Right lobe of liver (tissue), 4 donors: ENCODE results near the gene ELF2.

Experiments used
- POLR2A ChIP-seq: fragments of 450-650 bp; IDR thresholded peaks from one replicate; pipeline ENCODE4 v1.6.1; 2017; ENCODE audit warnings: antibody characterized with exemption, mild to moderate bottlenecking
- TF ChIP-seq, protein P1 (sequence below), 4 donors: fragments of 200-600 bp in 3 of 4; fragments of 450-650 bp in 1 of 4; IDR thresholded peaks; one replicate each; pipeline versions ENCODE4 v1.5.1 to v1.8.0; 2016 to 2022; ENCODE audit warnings: antibody characterized with exemption in 4 of 4, mild to moderate bottlenecking in 2 of 4
- donor health status: DM: no; HTN: no; CAD: no.
- donor health status: DM: no; HTN: no; CAD: no.
- donor health status: DM: no; HTN: yes; CAD: no.

DNA sequence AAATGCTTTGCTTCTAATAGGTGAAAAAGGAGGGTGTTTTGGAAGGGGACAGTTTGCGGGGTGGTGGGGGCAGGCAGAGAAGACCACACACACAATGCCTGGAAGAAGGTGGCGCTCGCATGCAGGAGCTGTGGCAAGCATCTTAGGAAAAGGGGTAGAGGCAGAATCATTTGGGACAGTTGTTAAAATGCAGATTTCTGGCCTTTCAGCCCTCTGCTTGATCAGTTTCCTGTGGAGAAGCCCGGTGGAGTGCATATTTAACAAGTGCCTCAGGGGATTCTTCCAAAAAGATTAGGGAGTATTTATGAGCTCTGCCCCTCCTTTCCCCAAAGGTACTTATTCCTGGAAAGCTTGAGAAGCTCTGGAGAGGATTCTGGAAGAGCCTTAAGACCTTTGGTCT is 156.6 kb downstream of the ELF2 start:
- TF ChIP-seq, protein P1, sequence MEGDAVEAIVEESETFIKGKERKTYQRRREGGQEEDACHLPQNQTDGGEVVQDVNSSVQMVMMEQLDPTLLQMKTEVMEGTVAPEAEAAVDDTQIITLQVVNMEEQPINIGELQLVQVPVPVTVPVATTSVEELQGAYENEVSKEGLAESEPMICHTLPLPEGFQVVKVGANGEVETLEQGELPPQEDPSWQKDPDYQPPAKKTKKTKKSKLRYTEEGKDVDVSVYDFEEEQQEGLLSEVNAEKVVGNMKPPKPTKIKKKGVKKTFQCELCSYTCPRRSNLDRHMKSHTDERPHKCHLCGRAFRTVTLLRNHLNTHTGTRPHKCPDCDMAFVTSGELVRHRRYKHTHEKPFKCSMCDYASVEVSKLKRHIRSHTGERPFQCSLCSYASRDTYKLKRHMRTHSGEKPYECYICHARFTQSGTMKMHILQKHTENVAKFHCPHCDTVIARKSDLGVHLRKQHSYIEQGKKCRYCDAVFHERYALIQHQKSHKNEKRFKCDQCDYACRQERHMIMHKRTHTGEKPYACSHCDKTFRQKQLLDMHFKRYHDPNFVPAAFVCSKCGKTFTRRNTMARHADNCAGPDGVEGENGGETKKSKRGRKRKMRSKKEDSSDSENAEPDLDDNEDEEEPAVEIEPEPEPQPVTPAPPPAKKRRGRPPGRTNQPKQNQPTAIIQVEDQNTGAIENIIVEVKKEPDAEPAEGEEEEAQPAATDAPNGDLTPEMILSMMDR (IDR thresholded peaks at IDR 0.05): no peak
- TF ChIP-seq POLR2A: no peak
